ENCODE results near the gene RPS6KC1. TPM values are rescaled to one million over a fixed set of nuclear protein-coding genes. Genes with fewer than 3 reads are reported as not detected.

The RPS6KC1 gene
- total and polyA plus RNA-seq, 9 of the 15 experiments (the other 6 are each of a cell fraction or from before 2014, with no cell fraction given) = 4.3 to 34.6 (median 20.9) TPM

DNA sequence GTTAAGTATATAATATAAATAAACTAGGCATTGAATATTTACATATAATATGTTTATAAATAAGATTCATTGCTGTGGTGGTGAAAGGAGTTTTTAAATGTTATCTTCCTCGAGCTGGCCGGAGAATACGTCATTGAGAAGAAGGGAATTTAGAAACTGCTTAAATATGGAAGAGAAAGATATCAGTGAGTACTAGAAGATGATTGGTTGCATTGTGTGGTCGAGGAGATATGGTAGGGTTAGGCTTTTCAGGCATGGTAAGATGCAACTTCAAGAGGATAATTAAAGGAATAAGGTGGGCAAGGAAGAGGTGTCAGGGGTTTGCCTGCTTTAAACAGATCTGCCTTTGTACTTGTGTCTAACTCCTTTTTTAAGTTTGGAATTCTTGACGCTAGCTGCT lies 73.5 kb downstream of the RPS6KC1 start:
- H3K27ac ChIP-seq (ENCODE audit: extremely low read depth, low read depth, low read length) = peak overlapping the region; percentile 78
- no TSS peak for BruUV-seq (replicated peaks)
- POLR2A ChIA-PET = interaction anchor here (0.6 to 1.2 kb wide), 2 partner anchors 225 to 525 kb away, joined by 3 read pairs; no protein-coding TSS in a partner anchor
- in situ Hi-C loops (cut with MboI) = no loop called here
- peaks cover 0 to 31% of the 10 kb centered on the region in 2 experiments; a peak in 4 of 5 replicates for H3K4me1 ChIP-seq (replicated peaks in 1 of 2; ENCODE audit: control insufficient read depth in 2 of 2, insufficient read depth in 2 of 2, low read length in 2 of 2)
- H3K9me3 ChIP-seq (replicated peaks; ENCODE audit: control insufficient read depth, insufficient read depth, low read depth, low read length) = no peaks in the 10 kb centered on the region; the same call in 1 of the 2 replicates
- peak; percentile 84 for FAIRE-seq
- peaks cover 35% of the 10 kb centered on the region for H3K79me2 ChIP-seq (ENCODE audit: control insufficient read depth, insufficient read depth, low read length)
- intact Hi-C loops (cut with micrococcal nuclease) = loop anchor here (5.0 kb wide), 3 partner anchors 118 to 998 kb away; no protein-coding TSS in a partner anchor
- peak overlapping the region in 1 of 2 experiments; percentile 37; a peak in 2 of 4 replicates for H3K9ac ChIP-seq (ENCODE audit: insufficient read depth in 1 of 2, low read depth in 2 of 2, low read length in 2 of 2)
- H3K36me3 ChIP-seq (ENCODE audit: control insufficient read depth, insufficient read depth, low read length) = peaks cover 10% of the 10 kb centered on the region
- CTCF ChIA-PET (ENCODE audit: low intra/inter-chr PET ratio) = no interaction called here
- under 1% methylated on average over 5 of the region's 5 CpGs for WGBS (ENCODE audit: insufficient coverage, low coverage, missing lambda C conversion rate)
- no peaks in the 10 kb centered on the region for H3K27me3 ChIP-seq (ENCODE audit: control insufficient read depth in 2 of 2, insufficient read depth in 2 of 2, low read length in 2 of 2)
- no peaks in the 10 kb centered on the region for H4K20me1 ChIP-seq (replicated peaks; ENCODE audit: control insufficient read depth, insufficient read depth, low read length)
- H3K4me3 ChIP-seq = no peak overlapping the region
- DNase-seq (ENCODE audit: extremely low read depth in 1 of 4, low spot score in 3 of 4) = peak in 3 of 4 experiments; percentile 33 to 86 (median 82)
- peak; percentile 91 for ATAC-seq
- peak overlapping the region; percentile 47 for H3K4me2 ChIP-seq (ENCODE audit: insufficient read depth, low read length)
- H3K9me1 ChIP-seq (ENCODE audit: control insufficient read depth, insufficient read depth, low read length) = no peaks in the 10 kb centered on the region
- H2AFZ ChIP-seq (ENCODE audit: low read depth, low read length) = peak overlapping the region; percentile 21; the same call in 1 of the 2 replicates
- TF ChIP-seq LCOR (CRISPR knock-in tag; IDR thresholded peaks at IDR 0.05) (0 out of 2 replicates have a peak, but pooled peaks have one; percentile 43), ZC3H4 (CRISPR knock-in tag; IDR thresholded peaks at IDR 0.05; ENCODE audit: borderline replicate concordance) (no peak), ATF1 (CRISPR knock-in tag; IDR thresholded peaks at IDR 0.05) (no peak), ATF1 (tag; IDR thresholded peaks at IDR 0.05) (peak; percentile 84), NCOA2 (IDR thresholded peaks at IDR 0.05; ENCODE audit: partially characterized antibody in 2 of 2) (peak; percentile 35 to 39), E2F5 (CRISPR knock-in tag; IDR thresholded peaks at IDR 0.05) (no peak), RBM22 (IDR thresholded peaks at IDR 0.05; ENCODE audit: low read depth, low read length, poor library complexity, severe bottlenecking) (no peak), CC2D1A (IDR thresholded peaks at IDR 0.05) (peak; percentile 94; the same call in 1 of the 2 replicates), CBX2 (IDR thresholded peaks at IDR 0.05; ENCODE audit: insufficient read depth, low read length, poor library complexity, severe bottlenecking) (no peak), NFIC (IDR thresholded peaks at IDR 0.05) (peak; percentile 74), STAT5A (IDR thresholded peaks at IDR 0.05; ENCODE audit: borderline replicate concordance, low read length) (peak; percentile 91), PHB2 (IDR thresholded peaks at IDR 0.05; ENCODE audit: low read depth) (peak; percentile 85; the same call in 1 of the 2 replicates), NEUROD1 (IDR thresholded peaks at IDR 0.05; ENCODE audit: borderline replicate concordance, low read depth, low read length, partially characterized antibody) (no peak), NFYB (IDR thresholded peaks at IDR 0.05; ENCODE audit: extremely low read depth, insufficient read length) (peak; percentile 35), PTTG1 (tag; IDR thresholded peaks at IDR 0.05; ENCODE audit: low read depth) (no peak), KLF16 (IDR thresholded peaks at IDR 0.05) (peak; percentile 60; the same call in 1 of the 2 replicates), ZBTB34 (CRISPR knock-in tag; IDR thresholded peaks at IDR 0.05) (no peak), GATA2 (CRISPR knock-in tag; IDR thresholded peaks at IDR 0.05) (peak; percentile 49; the same call in 1 of the 2 replicates), PTBP1 (IDR thresholded peaks at IDR 0.05; ENCODE audit: low read depth, low read length) (no peak), ZNF23 (CRISPR knock-in tag; IDR thresholded peaks at IDR 0.05) (no peak), MIER1 (IDR thresholded peaks at IDR 0.05; ENCODE audit: low read depth) (peak; percentile 95), NBN (IDR thresholded peaks at IDR 0.05; ENCODE audit: low read depth) (0 out of 2 replicates have a peak, but pooled peaks have one; percentile 54), ELF4 (CRISPR knock-in tag; IDR thresholded peaks at IDR 0.05) (peak; percentile 89; the same call in 1 of the 2 replicates), ZEB2 (IDR thresholded peaks at IDR 0.05) (peak; percentile 35; the same call in 1 of the 2 replicates), RNF2 (IDR thresholded peaks at IDR 0.05) (peak; percentile 26; the same call in 1 of the 2 replicates)

Data from K562 (cell line).